ENCODE data around the gene CFAP68. TPM values are rescaled to one million over a fixed set of nuclear protein-coding genes. Genes with fewer than 3 reads are reported as not detected.

CFAP68 gene
- total and polyA plus RNA-seq, 2 of the 13 experiments (the other 11 are each of a cell fraction or from before 2014, with no cell fraction given) = 22.2 to 25.6 TPM

DNA sequence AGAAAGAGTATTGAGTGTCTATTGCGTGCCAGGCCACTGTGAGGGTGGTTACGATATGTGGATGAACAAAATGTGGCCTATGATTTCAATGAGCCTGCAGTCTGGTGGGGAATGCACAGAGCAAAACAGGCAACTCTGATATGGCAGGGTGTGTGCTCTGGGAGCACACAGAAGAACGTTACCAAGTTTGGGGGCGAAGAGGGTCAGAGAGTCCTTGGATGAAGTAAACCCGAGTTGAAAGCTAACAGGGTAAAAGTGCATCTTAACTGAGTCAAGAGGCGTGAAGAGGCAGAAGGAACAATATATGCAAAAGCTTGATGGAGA, 258 bp downstream of the CFAP68 start:
- H3K9me3 ChIP-seq (ENCODE audit: low read length) = no peaks in the 10 kb centered on the region
- intact Hi-C loops (cut with micrococcal nuclease; ENCODE audit: unreplicated experiment) = loop anchor here (1.0 to 2.0 kb wide), 4 partner anchors 32 to 195 kb away; partner anchors contain the start of genes C11orf52, CRYAB, NKAPD1 and PIH1D2
- H3K27me3 ChIP-seq (ENCODE audit: control insufficient read depth in 1 of 2, insufficient read depth in 2 of 2, low read length in 2 of 2) = no peaks in the 10 kb centered on the region; a peak in 1 of 5 replicates
- TF ChIP-seq ZNF207 (IDR thresholded peaks at IDR 0.05; ENCODE audit: borderline replicate concordance) (no peak), ZFP37 (CRISPR knock-in tag; IDR thresholded peaks at IDR 0.05; ENCODE audit: borderline replicate concordance) (no peak), ZNF121 (CRISPR knock-in tag; IDR thresholded peaks at IDR 0.05) (no peak), SNAI1 (CRISPR knock-in tag; IDR thresholded peaks at IDR 0.05; ENCODE audit: borderline replicate concordance) (peak; percentile 18; the same call in 1 of the 2 replicates), TCF7 (IDR thresholded peaks at IDR 0.05; ENCODE audit: low read depth) (no peak), GLI4 (CRISPR knock-in tag; IDR thresholded peaks at IDR 0.05; ENCODE audit: borderline replicate concordance) (0 out of 2 replicates have a peak, but pooled peaks have one; percentile 12), RFXANK (CRISPR knock-in tag; IDR thresholded peaks at IDR 0.05) (no peak), MED8 (CRISPR knock-in tag; IDR thresholded peaks at IDR 0.05; ENCODE audit: insufficient replicate concordance) (peak; percentile 9), JUN (CRISPR knock-in tag; IDR thresholded peaks at IDR 0.05) (0 out of 2 replicates have a peak, but pooled peaks have one; percentile 1), ZNF224 (CRISPR knock-in tag; IDR thresholded peaks at IDR 0.05) (0 out of 2 replicates have a peak, but pooled peaks have one; percentile 30)
- TF ChIP-seq, protein P1, sequence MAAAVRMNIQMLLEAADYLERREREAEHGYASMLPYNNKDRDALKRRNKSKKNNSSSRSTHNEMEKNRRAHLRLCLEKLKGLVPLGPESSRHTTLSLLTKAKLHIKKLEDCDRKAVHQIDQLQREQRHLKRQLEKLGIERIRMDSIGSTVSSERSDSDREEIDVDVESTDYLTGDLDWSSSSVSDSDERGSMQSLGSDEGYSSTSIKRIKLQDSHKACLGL (CRISPR knock-in tag; IDR thresholded peaks at IDR 0.05) = 0 out of 2 replicates have a peak, but pooled peaks have one; percentile 31
- TF ChIP-seq, protein P2, sequence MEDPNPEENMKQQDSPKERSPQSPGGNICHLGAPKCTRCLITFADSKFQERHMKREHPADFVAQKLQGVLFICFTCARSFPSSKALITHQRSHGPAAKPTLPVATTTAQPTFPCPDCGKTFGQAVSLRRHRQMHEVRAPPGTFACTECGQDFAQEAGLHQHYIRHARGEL (CRISPR knock-in tag; IDR thresholded peaks at IDR 0.05) = 0 out of 2 replicates have a peak, but pooled peaks have one; percentile 48
- TF ChIP-seq, protein P3, sequence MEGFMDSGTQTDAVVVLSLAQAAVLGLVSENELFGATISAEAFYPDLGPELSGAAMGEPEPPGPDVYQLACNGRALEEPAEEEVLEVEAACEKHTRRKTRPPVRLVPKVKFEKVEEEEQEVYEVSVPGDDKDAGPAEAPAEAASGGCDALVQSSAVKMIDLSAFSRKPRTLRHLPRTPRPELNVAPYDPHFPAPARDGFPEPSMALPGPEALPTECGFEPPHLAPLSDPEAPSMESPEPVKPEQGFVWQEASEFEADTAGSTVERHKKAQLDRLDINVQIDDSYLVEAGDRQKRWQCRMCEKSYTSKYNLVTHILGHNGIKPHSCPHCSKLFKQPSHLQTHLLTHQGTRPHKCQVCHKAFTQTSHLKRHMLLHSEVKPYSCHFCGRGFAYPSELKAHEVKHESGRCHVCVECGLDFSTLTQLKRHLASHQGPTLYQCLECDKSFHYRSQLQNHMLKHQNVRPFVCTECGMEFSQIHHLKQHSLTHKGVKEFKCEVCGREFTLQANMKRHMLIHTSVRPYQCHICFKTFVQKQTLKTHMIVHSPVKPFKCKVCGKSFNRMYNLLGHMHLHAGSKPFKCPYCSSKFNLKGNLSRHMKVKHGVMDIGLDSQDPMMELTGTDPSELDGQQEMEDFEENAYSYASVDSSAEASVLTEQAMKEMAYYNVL (CRISPR knock-in tag; IDR thresholded peaks at IDR 0.05; ENCODE audit: borderline replicate concordance) = 0 out of 2 replicates have a peak, but pooled peaks have one; percentile 7
- ATAC-seq (peak; percentile 36), FAIRE-seq (no peak), DNase-seq (ENCODE audit: low spot score) (no peak)
- H3K79me2 ChIP-seq (ENCODE audit: insufficient read depth, low read length) = no peaks in the 10 kb centered on the region
- H3K36me3 ChIP-seq (replicated peaks in 1 of 2; ENCODE audit: control insufficient read depth in 1 of 2, insufficient read depth in 2 of 2, low read length in 2 of 2) = peaks cover 2 to 4% of the 10 kb centered on the region in 2 experiments; a peak in 2 of 5 replicates
- H3K4me3 ChIP-seq (replicated peaks in 1 of 3; ENCODE audit: insufficient read depth in 1 of 3, low read depth in 2 of 3, low read length in 3 of 3) = peak overlapping the region; percentile 78 to 83 (median 81)
- peaks cover 11% of the 10 kb centered on the region for H3K4me1 ChIP-seq (ENCODE audit: insufficient read depth, low read length)
- H3K9ac ChIP-seq (ENCODE audit: insufficient read depth, low read depth, low read length) = peak overlapping the region; percentile 84
- 31% methylated on average over 6 of the region's 6 CpGs for WGBS (ENCODE audit: low lambda C conversion rate)
- POLR2A ChIA-PET = interaction anchor here (0.8 to 1.8 kb wide), 6 partner anchors 8 to 145 kb away, joined by 3 to 12 read pairs (median 4); partner anchors contain the start of gene ALG9
- no peaks in the 10 kb centered on the region for H4K20me1 ChIP-seq (ENCODE audit: insufficient read depth, low read length)
- no peak overlapping the region for H2AFZ ChIP-seq (ENCODE audit: low read length)
- CTCF ChIA-PET (ENCODE audit: low intra/inter-chr PET ratio, low total read pairs) = interaction anchor here (1.3 kb wide), 1 partner anchor 102 kb away, joined by 7 read pairs; no protein-coding TSS in a partner anchor
- TSS peak; percentile 92 for BruUV-seq (replicated peaks)
- H3K27ac ChIP-seq (ENCODE audit: extremely low read length, insufficient read depth, low read length) = peak overlapping the region; percentile 95
- H3K4me2 ChIP-seq (ENCODE audit: low read depth, low read length) = peak overlapping the region; percentile 94
- in situ Hi-C loops (cut with HindIII; ENCODE audit: extremely low pct_ligation_motif_present, low pct_unique_long_range_greater_than_20kb) = loop anchor here (5.0 kb wide), 2 partner anchors 48 to 108 kb away; no protein-coding TSS in a partner anchor
